ENCODE data around the gene TEX101.

Gene TEX101

GRCh38 chr19:43452582-43452981, 37.9 kb downstream of the TEX101 start:
- Mint-ChIP-seq H3K4me3 (no peak overlapping the region), H3K4me1 (no peaks in the 10 kb centered on the region), H3K27me3 (ENCODE audit: low read depth, poor library complexity) (peaks cover 31% of the 10 kb centered on the region), H3K36me3 (ENCODE audit: low read depth) (no peaks in the 10 kb centered on the region), H3K9me3 (peaks cover 15% of the 10 kb centered on the region), H3K27ac (no peak overlapping the region)
- DNase-seq, result no peak
- no peak for TF ChIP-seq CTCF (IDR thresholded peaks at IDR 0.05)

- no peak for TF ChIP-seq CTCF (IDR thresholded peaks at IDR 0.05)
- DNase-seq, result no peak
- no peaks in the 10 kb centered on the region for H3K36me3 Mint-ChIP-seq (ENCODE audit: low read depth)
Measured at GRCh38 chr19:43454031-43454430, 39.3 kb downstream of the TEX101 start.

GRCh38 chr19:43455321-43456113, 40.8 kb downstream of the TEX101 start:
- Mint-ChIP-seq H3K36me3 (ENCODE audit: low read depth) (no peaks in the 10 kb centered on the region), H3K27ac (peak overlapping the region; percentile 39), H3K4me1 (no peaks in the 10 kb centered on the region)

More at GRCh38 chr19:43454031-43454430, 39.3 kb downstream of the TEX101 start:
- Mint-ChIP-seq H3K27me3 (ENCODE audit: low read depth, poor library complexity) (peaks cover 38% of the 10 kb centered on the region), H3K4me1 (no peaks in the 10 kb centered on the region), H3K9me3 (peaks cover 15% of the 10 kb centered on the region), H3K4me3 (no peak overlapping the region), H3K27ac (peak overlapping the region; percentile 64)

GRCh38 chr19:43457809-43458208, 43.1 kb downstream of the TEX101 start:
- H3K4me3 Mint-ChIP-seq, result no peak overlapping the region
- H3K27me3 Mint-ChIP-seq (ENCODE audit: low read depth, poor library complexity), result peaks cover 53% of the 10 kb centered on the region
- no peak for DNase-seq
- peaks cover 4% of the 10 kb centered on the region for H3K36me3 Mint-ChIP-seq (ENCODE audit: low read depth)
- no peak for TF ChIP-seq CTCF (IDR thresholded peaks at IDR 0.05)
- no peaks in the 10 kb centered on the region for H3K4me1 Mint-ChIP-seq
- H3K9me3 Mint-ChIP-seq, result peaks cover under 1% of the 10 kb centered on the region
- H3K27ac Mint-ChIP-seq, result no peak overlapping the region

More at GRCh38 chr19:43455321-43456113, 40.8 kb downstream of the TEX101 start:
- TF ChIP-seq CTCF (IDR thresholded peaks at IDR 0.05), result no peak
- DNase-seq, result no peak
- Mint-ChIP-seq H3K9me3 (peaks cover 15% of the 10 kb centered on the region), H3K4me3 (no peak overlapping the region), H3K27me3 (ENCODE audit: low read depth, poor library complexity) (peaks cover 38% of the 10 kb centered on the region)

- H3K9me3 Mint-ChIP-seq, result no peaks in the 10 kb centered on the region
- H3K36me3 Mint-ChIP-seq (ENCODE audit: low read depth), result peaks cover 4% of the 10 kb centered on the region
- no peak for TF ChIP-seq CTCF (IDR thresholded peaks at IDR 0.05)
- H3K27ac Mint-ChIP-seq, result no peak overlapping the region
- H3K4me1 Mint-ChIP-seq, result peaks cover 11% of the 10 kb centered on the region
- H3K4me3 Mint-ChIP-seq, result no peak overlapping the region
- no peak for DNase-seq
- peaks cover 69% of the 10 kb centered on the region for H3K27me3 Mint-ChIP-seq (ENCODE audit: low read depth, poor library complexity)
Measured at GRCh38 chr19:43460362-43461016, 45.8 kb downstream of the TEX101 start.
